NB4 (cell line): ENCODE results near the gene OXLD1.
A peak's percentile ranks its signal among the peaks of the same experiment; 100 is the strongest.

Experiments used
- DNase-seq: peaks from one replicate; pipeline ENCODE4 v3.0.0; 2010; ENCODE audit warnings: low read depth
- H3K4me3 ChIP-seq: one replicate; pipeline ENCODE4 v1.5.1; 2011; ENCODE audit warnings: mild to moderate bottlenecking, low read depth, low read length, moderate library complexity
- CTCF ChIP-seq: IDR thresholded peaks from one replicate; pipeline ENCODE4 v1.5.1; 2012; ENCODE audit warnings: low read depth, low read length
- MAX ChIP-seq: IDR thresholded peaks from 2 replicates; pipeline ENCODE4 v1.6.1; 2011; ENCODE audit warnings: low read depth, low read length
- MYC ChIP-seq: IDR thresholded peaks from 2 replicates; pipeline ENCODE4 v1.6.1; 2011; ENCODE audit warnings: low read depth, low read length
- POLR2A ChIP-seq: IDR thresholded peaks from 2 replicates; pipeline ENCODE4 v1.6.1; 2011; ENCODE audit warnings: mild to moderate bottlenecking; ENCODE audit not compliant: insufficient read length; ENCODE audit errors: extremely low read depth

OXLD1 gene

DNA sequence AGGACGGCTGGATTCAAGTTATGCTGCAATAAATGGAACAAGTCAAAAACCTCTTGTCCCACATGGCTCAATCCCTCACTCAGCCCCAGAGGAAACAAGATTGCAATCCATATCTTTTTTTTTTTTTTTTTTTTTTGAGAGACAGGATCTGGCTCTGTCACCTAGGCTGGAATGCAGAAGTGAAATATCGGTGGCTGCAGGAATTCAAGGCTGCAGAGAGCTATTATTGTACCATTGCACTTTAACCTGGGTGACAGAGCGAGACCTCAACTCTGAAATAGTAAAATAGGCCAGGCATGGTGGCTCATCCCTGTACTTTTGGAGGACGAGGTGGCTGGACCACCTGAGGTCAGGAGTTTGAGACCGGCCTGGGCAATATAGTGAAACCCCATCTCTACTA, 7.4 kb downstream of the OXLD1 start:
- no peak for DNase-seq
- no peak for TF ChIP-seq CTCF
- TF ChIP-seq MAX, result no peak
- no peak for TF ChIP-seq POLR2A
- no peak for TF ChIP-seq MYC
- no peak overlapping the region for H3K4me3 ChIP-seq

DNA sequence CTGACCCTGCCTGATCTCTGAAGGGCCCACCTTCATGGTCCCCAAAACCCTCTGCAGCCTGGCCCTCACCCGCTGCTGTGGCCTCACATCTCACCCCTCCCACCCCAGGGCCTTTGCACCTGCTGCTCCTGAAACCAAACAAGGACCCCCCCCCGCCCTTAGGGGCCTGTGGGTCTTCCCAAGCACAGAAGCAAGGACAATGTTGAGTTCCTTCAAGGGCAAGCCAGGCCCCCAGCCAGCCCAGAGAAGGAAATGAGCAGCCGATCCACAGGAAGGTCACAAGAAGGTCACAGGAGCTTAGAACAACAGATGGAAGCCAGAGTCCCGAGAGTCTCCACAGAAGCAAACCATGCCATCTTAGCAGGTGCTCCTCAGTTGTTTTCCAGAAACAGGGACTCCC, 9.6 kb downstream of the OXLD1 start:
- DNase-seq, result peak; percentile 65
- no peak overlapping the region for H3K4me3 ChIP-seq
- no peak for TF ChIP-seq MAX
- no peak for TF ChIP-seq CTCF
- TF ChIP-seq POLR2A, result no peak
- TF ChIP-seq MYC, result no peak

DNA sequence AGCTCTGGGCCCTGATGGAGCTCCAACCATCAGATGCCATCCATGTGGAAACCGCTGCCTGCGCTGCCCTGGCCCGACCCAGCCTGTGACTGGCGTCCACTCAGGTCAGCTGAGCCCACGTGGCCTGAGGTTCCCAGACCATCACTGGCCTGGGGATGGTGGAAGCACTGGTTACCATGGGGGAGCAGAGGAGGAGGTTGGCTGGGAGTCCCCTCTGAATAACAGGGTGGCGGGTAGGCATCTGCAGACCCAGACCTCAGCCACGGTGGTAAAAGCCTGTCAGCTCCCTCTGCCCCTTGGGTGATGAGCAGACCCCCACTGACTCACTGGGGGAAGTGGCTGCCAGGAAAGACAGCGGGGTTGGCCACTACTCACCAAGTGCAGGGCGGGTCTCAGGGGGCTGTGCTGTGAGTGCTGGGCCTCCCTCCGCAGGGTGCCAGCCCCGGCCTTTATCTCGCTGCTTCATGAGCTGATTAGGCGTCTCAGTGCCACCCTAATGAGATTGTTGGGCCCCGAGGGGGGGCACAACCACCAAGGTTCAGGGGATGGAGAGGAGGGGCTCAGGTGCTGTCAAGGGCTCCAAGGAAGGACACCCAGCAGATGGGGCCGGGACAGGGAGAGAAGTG, 10.2 kb downstream of the OXLD1 start, which contains the start of gene PDE6G:
TSS of gene PDE6G (minus strand) at position 425 of the 626 bp plus-strand sequence. CDS start 3,237 bp downstream, outside the sequence.
- no peak for TF ChIP-seq MAX
- TF ChIP-seq POLR2A, result no peak
- no peak for TF ChIP-seq MYC
- no peak for TF ChIP-seq CTCF
- H3K4me3 ChIP-seq, result no peak within 1 kb of the TSS

DNA sequence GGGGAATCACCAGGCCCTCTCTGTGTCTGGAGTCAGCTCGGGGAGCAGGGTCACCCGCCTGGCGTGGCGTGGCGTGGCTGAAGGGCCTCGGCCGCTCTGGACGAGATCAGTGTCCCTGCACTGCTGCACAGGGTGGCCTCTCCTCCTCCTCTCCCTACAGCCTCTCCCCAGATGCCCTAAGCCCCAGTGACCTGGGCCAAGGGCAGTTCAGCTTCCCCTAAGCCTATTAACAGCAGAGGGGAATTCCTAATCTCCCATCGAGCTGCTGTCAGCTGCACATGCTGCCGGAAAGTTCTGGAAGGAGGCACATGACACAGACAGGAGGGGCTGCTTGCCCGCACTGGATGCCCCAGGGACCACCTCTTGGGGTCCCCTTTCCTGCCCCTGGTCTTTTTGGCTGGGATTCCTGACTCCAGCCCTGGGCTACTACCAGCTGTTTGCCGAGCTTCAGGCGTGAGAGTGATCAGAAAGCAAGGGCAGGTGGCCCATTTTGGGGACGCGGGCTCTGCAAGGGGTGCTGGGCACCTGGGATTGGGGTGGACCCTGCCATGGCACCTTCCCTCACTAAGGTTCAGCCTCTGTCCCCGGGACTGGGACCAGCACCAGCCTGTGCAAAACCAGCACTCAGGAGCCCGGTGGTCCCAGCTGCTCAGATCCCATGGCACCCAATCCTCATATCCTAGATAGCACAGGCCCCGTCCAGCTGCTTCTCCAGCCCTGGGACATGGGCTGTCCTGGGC, 10.9 kb downstream of the OXLD1 start:
- no peak for DNase-seq
- H3K4me3 ChIP-seq, result no peak overlapping the region
- TF ChIP-seq POLR2A (no peak), MAX (no peak), MYC (no peak), CTCF (no peak)

More for the DNA sequence above, 10.2 kb downstream of the OXLD1 start, which contains the start of gene PDE6G:
- DNase-seq, result peak; percentile 71

- TF ChIP-seq MAX (peak; percentile 13; the same call in 1 of the 2 replicates), CTCF (no peak)
- no peak for DNase-seq
Measured at GRCh38 chr17:81652906-81653771, 13.3 kb downstream of the OXLD1 start.

More at GRCh38 chr17:81652906-81653771, 13.3 kb downstream of the OXLD1 start:
- no peak overlapping the region for H3K4me3 ChIP-seq
